ENCODE measurements around the gene TRPV4.

- TF ChIP-seq EZH2 (IDR thresholded peaks at IDR 0.05; ENCODE audit: borderline replicate concordance, control insufficient read depth, low read depth, low read length) (no peak), TAF1 (IDR thresholded peaks at IDR 0.05; ENCODE audit: borderline replicate concordance, low read depth, low read length) (no peak), NRF1 (conservative IDR thresholded peaks at IDR 0.05; ENCODE audit: low read depth, low read length) (no peak), SPI1 (IDR thresholded peaks at IDR 0.05; ENCODE audit: borderline replicate concordance, insufficient read depth, low read depth, low read length) (no peak), MXI1 (IDR thresholded peaks at IDR 0.05; ENCODE audit: low read depth, low read length) (no peak), CREB1 (IDR thresholded peaks at IDR 0.05; ENCODE audit: low read depth) (no peak), BHLHE40 (IDR thresholded peaks at IDR 0.05; ENCODE audit: borderline replicate concordance in 1 of 2, low read depth in 2 of 2, low read length in 1 of 2) (no peak), TCF7 (IDR thresholded peaks at IDR 0.05; ENCODE audit: borderline replicate concordance) (no peak), YY1 (IDR thresholded peaks at IDR 0.05; ENCODE audit: low read depth, low read length) (no peak), CTCF (IDR thresholded peaks at IDR 0.05 in 2 of 3, conservative IDR thresholded peaks at IDR 0.05 in 1 of 3; ENCODE audit: control insufficient read depth in 2 of 3, extremely low read depth in 1 of 3, insufficient read depth in 1 of 3, low read depth in 3 of 3, low read length in 3 of 3) (peak; percentile 21 to 29 (median 28); a peak in 3 of 6 replicates), PML (IDR thresholded peaks at IDR 0.05; ENCODE audit: low read length) (no peak), ESRRA (IDR thresholded peaks at IDR 0.05; ENCODE audit: low read length) (no peak), BRCA1 (IDR thresholded peaks at IDR 0.05; ENCODE audit: low read depth, low read length) (no peak)
- TF ChIP-seq, protein P1, sequence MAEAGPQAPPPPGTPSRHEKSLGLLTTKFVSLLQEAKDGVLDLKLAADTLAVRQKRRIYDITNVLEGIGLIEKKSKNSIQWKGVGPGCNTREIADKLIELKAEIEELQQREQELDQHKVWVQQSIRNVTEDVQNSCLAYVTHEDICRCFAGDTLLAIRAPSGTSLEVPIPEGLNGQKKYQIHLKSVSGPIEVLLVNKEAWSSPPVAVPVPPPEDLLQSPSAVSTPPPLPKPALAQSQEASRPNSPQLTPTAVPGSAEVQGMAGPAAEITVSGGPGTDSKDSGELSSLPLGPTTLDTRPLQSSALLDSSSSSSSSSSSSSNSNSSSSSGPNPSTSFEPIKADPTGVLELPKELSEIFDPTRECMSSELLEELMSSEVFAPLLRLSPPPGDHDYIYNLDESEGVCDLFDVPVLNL (IDR thresholded peaks at IDR 0.05; ENCODE audit: low read depth, low read length) = no peak
Observed at GRCh38 chr12:109797905-109798669, 35.1 kb downstream of the TRPV4 start.

All from GM12878 (cell line).